PC-3 (cell line): Measurements from ENCODE around the gene ACP2.

ENCODE experiments used
- CTCF ChIP-seq: fragments of 300-600 bp; sonication (generic); conservative IDR thresholded peaks from 2 replicates; pipeline ENCODE4 v1.5.1; 2017; ENCODE audit warnings: antibody characterized with exemption, low read depth, mild to moderate bottlenecking, low read length
- EZH2phosphoT487 ChIP-seq: fragments of 300-600 bp; sonication (generic); IDR thresholded peaks from 2 replicates; pipeline ENCODE4 v1.6.1; 2018; ENCODE audit warnings: mild to moderate bottlenecking, antibody characterized with exemption, low read length, borderline replicate concordance

DNA sequence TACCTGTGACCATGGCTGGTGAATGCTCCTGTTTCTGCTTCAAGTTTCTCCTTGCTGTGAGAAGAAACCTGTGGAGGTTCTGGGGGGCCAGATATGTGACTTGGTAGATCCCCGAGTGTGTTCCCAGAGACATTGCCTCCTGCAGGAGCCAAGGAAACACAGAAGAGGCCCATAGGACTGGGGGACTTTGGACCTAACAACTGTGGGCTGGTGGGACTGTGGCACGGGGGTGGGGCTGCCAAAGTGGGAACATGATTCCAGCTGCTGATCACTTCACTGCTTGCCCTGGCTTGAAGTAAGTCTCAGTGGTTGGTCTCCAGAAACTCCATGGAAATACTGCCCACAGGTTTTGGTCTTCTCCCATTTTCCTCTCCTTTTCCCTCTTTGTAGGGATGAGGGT, 5.0 kb upstream of the ACP2 start:
- TF ChIP-seq CTCF (no peak), EZH2phosphoT487 (no peak)
